H1 (cell line): ENCODE results near the gene GSDME. TPM values are rescaled to one million over a fixed set of nuclear protein-coding genes. Genes with fewer than 3 reads are reported as not detected.
A peak's percentile ranks its signal among the peaks of the same experiment; 100 is the strongest.

Experiments
- CTCF ChIA-PET: fragments of 300-600 bp; sonication (Branson Sonifier 250); formaldehyde crosslinking; loops from one replicate; lab custom pipeline; 2021; ENCODE audit not compliant: partially characterized antibody; lab: Charles Lee
- POLR2A ChIA-PET: fragments of 300-600 bp; sonication (Branson Sonifier 250); formaldehyde crosslinking; loops from one replicate; lab custom pipeline; 2021; ENCODE audit warnings: inconsistent platforms; ENCODE audit not compliant: partially characterized antibody; lab: Charles Lee
- DNase-seq, 2 experiments: peaks; one replicate each; pipeline versions ENCODE4 v3.0.0 to v3.0.0-alpha.2; 2010 to 2022; ENCODE audit warnings: low spot score in 2 of 2, low read depth in 1 of 2, mixed read lengths in 1 of 2
- FAIRE-seq: peaks from 2 replicates; lab custom pipeline; 2011; peaks lifted over from hg19 to GRCh38; lab: Jason Lieb, UNC
- H2AFZ ChIP-seq: 2 replicates; pipeline ENCODE4 v1.8.1; 2012; ENCODE audit warnings: low read length, inconsistent platforms
- H2AK5ac ChIP-seq: 2 replicates; pipeline ENCODE4 v1.6.1; 2013; ENCODE audit warnings: low read depth, low read length
- H2BK120ac ChIP-seq: replicated peaks from 2 replicates; pipeline ENCODE3; 2013; ENCODE audit warnings: low read depth, low read length, inconsistent platforms
- H2BK12ac ChIP-seq: 2 replicates; pipeline ENCODE4 v1.6.1; 2013; ENCODE audit warnings: low read depth, low read length
- H2BK15ac ChIP-seq: 2 replicates; pipeline ENCODE4 v1.6.1; 2013; ENCODE audit warnings: low read length
- H2BK20ac ChIP-seq: 2 replicates; pipeline ENCODE4 v1.6.1; 2013; ENCODE audit warnings: low read length
- H2BK5ac ChIP-seq: 2 replicates; pipeline ENCODE4 v1.6.1; 2013; ENCODE audit warnings: low read depth, low read length
- H3K14ac ChIP-seq: 2 replicates; pipeline ENCODE4 v1.6.1; 2013; ENCODE audit warnings: inconsistent platforms; ENCODE audit not compliant: insufficient read length
- H3K18ac ChIP-seq: 2 replicates; pipeline ENCODE4 v1.6.1; 2013; ENCODE audit warnings: low read length; ENCODE audit errors: extremely low read depth
- H3K23ac ChIP-seq: 2 replicates; pipeline ENCODE4 v1.6.1; 2013; ENCODE audit warnings: inconsistent platforms; ENCODE audit not compliant: insufficient read length
- H3K23me2 ChIP-seq: 2 replicates; pipeline ENCODE4 v1.6.1; 2013; ENCODE audit warnings: low read depth, low read length
- H3K27ac ChIP-seq: 2 replicates; pipeline ENCODE4 v1.6.1; 2011; ENCODE audit warnings: low read depth, low read length, inconsistent platforms
- H3K27me3 ChIP-seq, 4 experiments: replicated peaks in 1 of 4; 1 replicate in 1 of 4; 2 replicates in 3 of 4; pipeline versions ENCODE4 v1.6.1 to v1.8.1; 2011 to 2013; ENCODE audit warnings: low read length in 3 of 4, mild to moderate bottlenecking in 3 of 4, inconsistent platforms in 2 of 4, mixed read lengths in 2 of 4, moderate library complexity in 1 of 4; ENCODE audit not compliant: control insufficient read depth in 3 of 4, insufficient read depth in 3 of 4; ENCODE audit errors: extremely low read depth in 1 of 4
- H3K36me3 ChIP-seq, 4 experiments: 2 replicates each; pipeline versions ENCODE4 v1.6.1 to v1.8.1; 2011 to 2013; ENCODE audit warnings: mild to moderate bottlenecking in 4 of 4, low read length in 3 of 4, moderate library complexity in 2 of 4, control low read depth in 1 of 4, inconsistent platforms in 1 of 4; ENCODE audit not compliant: insufficient read depth in 4 of 4, control insufficient read depth in 2 of 4
- H3K4ac ChIP-seq: replicated peaks from 2 replicates; pipeline ENCODE3; 2013; ENCODE audit warnings: low read length, low read depth, mixed read lengths, inconsistent platforms; ENCODE audit not compliant: insufficient read length
- H3K4me1 ChIP-seq, 4 experiments: replicated peaks in 1 of 4; 1 replicate in 1 of 4; 2 replicates in 3 of 4; pipeline versions ENCODE4 v1.6.1 to v1.8.1; 2011 to 2013; ENCODE audit warnings: low read length in 3 of 4, inconsistent platforms in 2 of 4, mixed read lengths in 1 of 4; ENCODE audit not compliant: insufficient read depth in 4 of 4, control insufficient read depth in 3 of 4
- H3K4me2 ChIP-seq, 2 experiments: 2 replicates each; pipeline versions ENCODE4 v1.6.1 to v1.8.1; 2011 to 2013; ENCODE audit warnings: low read depth in 2 of 2, low read length in 2 of 2, control low read depth in 1 of 2, inconsistent platforms in 1 of 2, mild to moderate bottlenecking in 1 of 2; ENCODE audit not compliant: insufficient read depth in 1 of 2
- H3K4me3 ChIP-seq, 4 experiments: fragments of 200-600, 300-600 bp in 1 of 4; sonication (generic), shearing (Covaris generic), sonication (Bioruptor Twin) in 1 of 4; 2 replicates each; pipeline versions ENCODE4 v1.5.1 to v1.8.1; 2011 to 2016; ENCODE audit warnings: low read length in 4 of 4, low read depth in 3 of 4, control low read depth in 2 of 4, inconsistent platforms in 2 of 4, mild to moderate bottlenecking in 2 of 4, mixed read lengths in 1 of 4, moderate library complexity in 1 of 4; ENCODE audit not compliant: insufficient read depth in 2 of 4; ENCODE audit errors: extremely low read depth in 1 of 4
- H3K56ac ChIP-seq: replicated peaks from 2 replicates; pipeline ENCODE3; 2013; ENCODE audit warnings: low read depth, mild to moderate bottlenecking, mixed read lengths, low read length, inconsistent platforms; ENCODE audit not compliant: insufficient read length
- H3K79me1 ChIP-seq: 2 replicates; pipeline ENCODE4 v1.6.1; 2013; ENCODE audit warnings: low read depth, low read length, control low read depth
- H3K79me2 ChIP-seq, 2 experiments: 2 replicates each; pipeline versions ENCODE4 v1.6.1 to v1.8.1; 2012 to 2013; ENCODE audit warnings: low read length in 2 of 2, mild to moderate bottlenecking in 2 of 2, inconsistent platforms in 1 of 2; ENCODE audit not compliant: insufficient read depth in 2 of 2, control insufficient read depth in 1 of 2
- H3K9ac ChIP-seq, 4 experiments: replicated peaks in 1 of 4; 1 replicate in 1 of 4; 2 replicates in 3 of 4; pipeline versions ENCODE4 v1.6.1 to v1.8.1; 2011 to 2013; ENCODE audit warnings: low read depth in 3 of 4, low read length in 3 of 4, control low read depth in 2 of 4, mild to moderate bottlenecking in 2 of 4, moderate library complexity in 2 of 4, inconsistent platforms in 1 of 4; ENCODE audit errors: extremely low read depth in 1 of 4
- H3K9me3 ChIP-seq, 2 experiments: 2 replicates each; pipeline versions ENCODE4 v1.6.1 to v1.8.1; 2012 to 2013; ENCODE audit warnings: mild to moderate bottlenecking in 2 of 2, moderate library complexity in 2 of 2, control low read depth in 1 of 2, inconsistent platforms in 1 of 2, low read depth in 1 of 2, low read length in 1 of 2, mixed read lengths in 1 of 2; ENCODE audit not compliant: insufficient read depth in 2 of 2
- H4K20me1 ChIP-seq, 2 experiments: replicated peaks in 1 of 2; 2 replicates each; pipeline versions ENCODE3 to v1.8.1; 2011 to 2013; ENCODE audit warnings: inconsistent platforms in 2 of 2, low read length in 2 of 2, mild to moderate bottlenecking in 1 of 2; ENCODE audit not compliant: insufficient read depth in 2 of 2, control insufficient read depth in 1 of 2
- H4K5ac ChIP-seq: 2 replicates; pipeline ENCODE4 v1.6.1; 2013; ENCODE audit warnings: low read length, low read depth, mixed read lengths, inconsistent platforms; ENCODE audit not compliant: insufficient read length
- H4K8ac ChIP-seq: 2 replicates; pipeline ENCODE4 v1.8.0; 2013; ENCODE audit warnings: mild to moderate bottlenecking, moderate library complexity, low read length, inconsistent platforms; ENCODE audit not compliant: insufficient read depth; ENCODE audit errors: extremely low read depth
- H4K91ac ChIP-seq: replicated peaks from 2 replicates; pipeline ENCODE3; 2013; ENCODE audit warnings: low read length, mixed read lengths, inconsistent platforms; ENCODE audit not compliant: insufficient read length
- SIN3A ChIP-seq, 2 experiments: IDR thresholded peaks in 1 of 2; conservative IDR thresholded peaks in 1 of 2; 2 replicates each; pipeline ENCODE4 v1.6.1; 2011 to 2012; ENCODE audit warnings: low read length in 2 of 2, improper control_type of control experiment in 1 of 2, low read depth in 1 of 2, mild to moderate bottlenecking in 1 of 2
- WGBS, 2 experiments: shearing (Covaris generic) in 1 of 2; methylation state at CpG; one replicate each; pipeline versions ENCODE4 v1.1.6 to v1.1.7; 2013 to 2015; ENCODE audit warnings: low lambda C conversion rate in 2 of 2, mixed read lengths in 2 of 2, inconsistent platforms in 1 of 2, low coverage in 1 of 2, missing lambda C conversion rate in 1 of 2; ENCODE audit not compliant: insufficient replicate concordance in 2 of 2, insufficient coverage in 1 of 2, insufficient read length in 1 of 2; ENCODE audit errors: extremely low coverage in 1 of 2, missing lambda C conversion rate in 1 of 2; 5-methylcytosine and 5-hydroxymethylcytosine counted together
- polyA plus RNA-seq, 7 experiments: library from polyadenylated mRNA; depleted of rRNA in 3 of 7; stranded (reverse) in 5 of 7; unstranded in 2 of 7; fragments of >200 nt in 5 of 7; fragments of 200-250 nt in 2 of 7; gene quantifications; 1 replicate in 5 of 7; 2 replicates in 1 of 7; 4 replicates in 1 of 7; pipeline versions ENCODE4 v1.2.1 to v1.2.3, GENCODE V29; 2011 to 2013; ENCODE audit warnings: missing spikeins in 2 of 7, mixed read lengths in 2 of 7
- total RNA-seq: library from RNA; stranded (reverse); fragmentation: NEBNext Ultra II Directional; extraction: Animal tissue kit (Norgen Biotek cat#: 25700); gene quantifications from 2 replicates; pipeline ENCODE4 v1.2.1, GENCODE V29; 2021

The GSDME gene
- total and polyA plus RNA-seq, 2 of the 8 experiments (the other 6 are each of a cell fraction or from before 2014, with no cell fraction given) = 5.4 to 7.6 TPM

GRCh38 chr7:24706211-24707170 lies 50.8 kb downstream of the GSDME start:
- Histone ChIP-seq H2BK15ac (no peak overlapping the region), H2BK20ac (no peak overlapping the region), H3K27me3 (no peaks in the 10 kb centered on the region), H3K36me3 (no peaks in the 10 kb centered on the region), H2BK120ac (no peak overlapping the region), H3K23me2 (no peaks in the 10 kb centered on the region), H3K56ac (no peak overlapping the region), H3K4me2 (no peak overlapping the region), H4K8ac (no peak overlapping the region), H3K23ac (no peak overlapping the region), H3K4ac (no peak overlapping the region), H2AK5ac (no peak overlapping the region), H3K27ac (no peak overlapping the region), H2AFZ (no peak overlapping the region), H4K91ac (no peak overlapping the region), H2BK12ac (no peak overlapping the region), H4K5ac (no peak overlapping the region), H4K20me1 (peaks cover 0 to 4% of the 10 kb centered on the region in 2 experiments), H3K79me2 (no peaks in the 10 kb centered on the region), H3K79me1 (no peaks in the 10 kb centered on the region), H2BK5ac (no peak overlapping the region), H3K18ac (no peak overlapping the region), H3K9ac (no peak overlapping the region), H3K14ac (no peak overlapping the region), H3K4me1 (peaks cover 2 to 13% (median 5%) of the 10 kb centered on the region in 4 experiments; a peak in 4 of 7 replicates), H3K9me3 (no peaks in the 10 kb centered on the region), H3K4me3 (no peak overlapping the region)
- POLR2A ChIA-PET = interaction anchor here (1.0 to 1.3 kb wide), 2 partner anchors 8 to 50 kb away, joined by 3 read pairs; partner anchors contain the start of gene GSDME
- FAIRE-seq = no peak
- 86% methylated on average over 24 of the region's 30 CpGs; no CpG with 5 or more reads in 1 of the 2 experiments for WGBS, 2 experiments
- CTCF ChIA-PET = interaction anchor here (0.8 to 9.2 kb wide), 4 partner anchors 10 to 387 kb away, joined by 3 to 69 read pairs (median 6); no protein-coding TSS in a partner anchor
- peak in 1 of 2 experiments; percentile 45 for DNase-seq
- TF ChIP-seq SIN3A (conservative IDR thresholded peaks at IDR 0.05 in 1 of 2, IDR thresholded peaks at IDR 0.05 in 1 of 2; ENCODE audit: low read depth in 1 of 2, low read length in 2 of 2) = no peak
